GM18867 (cell line): ENCODE measurements around the gene VPS13D.

Experiments used
- ATAC-seq: cut with Tn5 transposase; IDR thresholded peaks from one replicate; pipeline ENCODE4 v1.9.1; 2021; ENCODE audit warnings: mild to moderate bottlenecking, moderate library complexity; ENCODE audit not compliant: unreplicated experiment

Gene VPS13D

DNA sequence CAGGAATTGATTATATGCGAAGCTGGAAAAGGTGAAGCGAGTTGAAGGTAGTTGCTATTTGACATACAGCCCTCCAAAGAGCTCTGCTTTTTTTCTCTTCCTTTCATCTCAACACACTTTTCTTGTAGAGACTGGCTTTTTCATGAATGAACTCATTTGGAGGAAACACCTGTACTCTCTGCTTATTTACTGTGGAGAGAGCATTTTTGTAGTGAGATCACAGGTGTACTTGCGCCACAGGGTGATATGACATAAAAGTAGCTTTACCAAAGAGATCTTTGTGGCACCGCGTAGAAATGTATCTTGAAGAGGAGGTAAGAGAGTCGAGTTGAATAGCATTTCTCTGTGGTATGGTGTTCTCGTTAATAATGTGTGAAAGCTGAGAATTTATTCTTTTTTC, 187.6 kb downstream of the VPS13D start:
- no peak for ATAC-seq

DNA sequence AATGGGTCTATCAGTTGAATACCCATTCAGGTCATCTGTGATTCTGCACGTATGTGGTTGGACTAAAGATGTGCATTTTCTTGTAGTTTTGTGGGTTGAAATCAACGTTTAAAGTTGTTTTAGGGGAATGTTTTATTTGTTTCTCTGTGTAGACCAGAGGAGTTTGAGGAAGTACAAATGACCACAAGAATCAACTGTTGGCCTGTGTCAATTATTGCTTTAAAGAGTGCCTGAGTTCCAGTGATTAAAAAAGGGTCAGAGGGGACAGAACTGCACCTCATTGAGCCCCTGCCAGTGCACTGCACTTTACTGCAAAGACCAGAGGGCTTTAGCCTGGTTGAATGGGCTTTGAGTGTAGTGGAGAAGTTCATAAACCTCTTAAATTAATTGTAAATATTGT, 190.3 kb downstream of the VPS13D start:
- no peak for ATAC-seq

DNA sequence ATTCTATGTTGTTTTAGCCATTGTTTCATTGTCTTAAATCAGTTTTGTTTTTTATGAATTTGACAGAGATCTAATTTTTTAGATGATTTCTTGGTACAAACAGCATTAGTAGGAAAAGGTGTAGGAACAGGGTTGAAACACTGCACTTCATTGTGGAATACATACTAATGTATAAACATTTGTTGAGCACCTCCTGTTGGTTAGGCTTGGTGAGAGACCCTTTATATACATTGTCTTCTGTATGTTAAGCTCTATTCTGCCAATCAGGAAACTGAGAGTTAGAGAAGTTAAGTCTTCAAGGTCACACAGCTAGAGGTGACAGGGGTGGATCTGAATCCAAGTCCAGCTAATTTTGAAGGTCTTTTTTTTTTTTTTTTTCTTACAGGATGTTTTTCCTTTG, 192.7 kb downstream of the VPS13D start:
- ATAC-seq: no peak

DNA sequence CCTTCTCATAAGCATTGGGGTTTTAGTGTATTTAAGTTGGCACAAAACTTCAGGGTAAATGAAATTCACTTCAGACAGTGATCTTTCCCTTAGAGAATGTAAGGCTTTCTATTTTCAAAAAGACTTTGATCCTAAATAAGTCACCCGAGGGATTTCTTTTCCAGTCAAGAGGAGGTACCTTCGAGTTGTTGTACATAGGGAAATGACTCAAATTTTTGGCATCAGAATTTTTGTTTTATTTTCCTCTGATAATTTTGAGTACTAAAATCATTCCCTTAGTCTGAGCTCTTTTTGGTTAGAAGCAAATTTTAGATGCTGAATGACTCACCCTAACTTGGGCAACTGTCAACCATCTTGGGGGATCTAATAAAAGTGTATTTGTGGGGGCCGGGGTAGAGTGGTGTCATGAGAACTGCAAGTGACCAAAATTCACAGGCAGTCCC, 194.3 kb downstream of the VPS13D start:
- ATAC-seq: no peak

DNA sequence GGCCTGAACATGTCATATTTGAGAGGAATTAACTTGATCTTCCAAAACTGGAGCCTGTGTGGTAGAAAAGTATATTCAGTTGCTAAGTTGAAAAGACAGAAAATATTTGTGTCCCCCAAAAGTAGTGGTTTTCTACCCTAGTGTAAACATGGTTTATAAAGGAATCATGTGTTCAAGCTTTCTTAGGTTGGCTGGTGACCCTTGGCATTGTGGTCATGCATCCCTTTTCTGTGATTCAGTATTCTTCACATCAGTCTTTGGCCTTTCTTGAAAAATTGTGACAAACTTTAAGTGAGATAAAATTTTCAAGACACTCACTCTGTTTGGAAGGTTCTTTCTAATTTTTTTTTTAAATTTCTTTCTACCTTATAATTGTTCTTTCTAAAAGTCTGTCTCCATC, 195.0 kb downstream of the VPS13D start:
- ATAC-seq: no peak

DNA sequence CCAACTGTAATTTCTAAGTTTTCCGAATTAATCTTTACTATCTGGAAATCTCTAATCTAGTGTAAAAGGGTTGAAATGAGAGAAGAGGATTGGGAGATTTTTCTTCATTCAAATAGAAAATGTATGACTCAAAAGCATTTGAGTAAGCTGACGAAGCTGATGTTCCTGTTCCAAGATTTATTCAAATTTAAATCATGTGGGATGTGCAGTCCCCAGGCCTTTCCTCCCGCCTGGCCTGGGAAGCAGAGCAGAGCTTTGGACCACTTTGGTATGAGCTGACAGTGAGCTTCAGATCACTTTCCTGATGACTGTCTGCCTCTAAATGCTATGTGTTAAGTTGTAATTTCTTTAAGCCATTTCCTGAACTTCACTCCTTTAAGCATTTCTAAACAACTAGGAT, 196.2 kb downstream of the VPS13D start:
- ATAC-seq: no peak

DNA sequence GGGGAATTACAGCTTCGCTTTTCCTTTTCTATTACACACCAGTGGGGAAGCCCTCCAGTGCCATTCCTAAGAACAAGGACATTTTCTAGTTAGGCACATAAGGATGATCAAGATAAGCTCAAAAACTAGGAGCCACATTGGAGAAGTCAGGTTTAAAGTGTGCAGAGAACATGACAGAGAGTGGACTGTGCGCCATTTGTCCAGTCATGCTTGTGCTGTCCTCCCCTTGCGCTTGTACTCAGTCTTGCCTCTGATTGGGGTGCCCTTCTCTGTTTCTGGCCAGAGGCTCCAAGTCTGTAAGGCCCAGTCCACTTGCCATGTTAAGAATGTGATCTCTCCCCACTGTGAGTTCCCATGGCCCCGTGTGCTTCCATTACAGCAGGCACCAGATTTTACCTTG, 198.5 kb downstream of the VPS13D start:
- ATAC-seq: no peak

DNA sequence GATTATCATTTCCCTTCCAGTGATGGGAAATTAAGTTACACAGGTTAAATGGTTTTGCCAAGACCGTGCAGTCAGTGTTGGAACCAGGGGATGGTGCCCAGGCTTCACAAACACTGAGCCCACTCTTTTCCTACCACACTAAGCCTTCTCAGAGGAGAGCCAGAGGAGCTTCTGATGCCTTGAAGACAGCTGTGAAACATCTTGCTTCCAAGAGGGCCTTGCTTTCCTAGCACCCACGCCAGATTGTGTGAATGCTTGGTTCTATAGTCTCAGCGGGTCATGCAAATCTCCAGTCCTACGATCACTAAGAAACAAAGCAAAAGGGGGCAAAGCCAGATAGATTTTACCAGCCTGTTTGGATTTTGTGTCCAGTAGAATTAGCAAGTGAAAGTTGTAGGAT, 200.7 kb downstream of the VPS13D start:
- ATAC-seq: no peak

DNA sequence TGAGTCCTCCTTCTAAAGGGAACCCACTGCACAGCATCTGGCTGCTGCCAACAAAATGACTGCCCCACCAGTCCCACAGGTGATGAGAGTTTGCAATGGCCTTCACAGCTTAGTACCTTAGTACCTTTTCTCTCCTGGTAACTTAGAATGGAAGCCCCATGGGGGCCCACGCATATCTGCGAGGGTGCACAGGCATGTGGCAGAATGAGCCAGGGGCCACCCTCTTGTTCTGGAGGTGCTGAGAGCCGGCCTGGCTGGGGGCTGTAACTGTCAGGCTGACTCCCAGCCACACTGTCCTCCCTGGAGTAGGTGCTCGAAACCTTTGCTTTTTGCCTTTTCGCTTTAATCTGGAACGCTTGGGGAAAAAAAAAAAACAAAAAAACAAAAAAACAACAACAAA, 203.1 kb downstream of the VPS13D start:
- ATAC-seq: no peak

DNA sequence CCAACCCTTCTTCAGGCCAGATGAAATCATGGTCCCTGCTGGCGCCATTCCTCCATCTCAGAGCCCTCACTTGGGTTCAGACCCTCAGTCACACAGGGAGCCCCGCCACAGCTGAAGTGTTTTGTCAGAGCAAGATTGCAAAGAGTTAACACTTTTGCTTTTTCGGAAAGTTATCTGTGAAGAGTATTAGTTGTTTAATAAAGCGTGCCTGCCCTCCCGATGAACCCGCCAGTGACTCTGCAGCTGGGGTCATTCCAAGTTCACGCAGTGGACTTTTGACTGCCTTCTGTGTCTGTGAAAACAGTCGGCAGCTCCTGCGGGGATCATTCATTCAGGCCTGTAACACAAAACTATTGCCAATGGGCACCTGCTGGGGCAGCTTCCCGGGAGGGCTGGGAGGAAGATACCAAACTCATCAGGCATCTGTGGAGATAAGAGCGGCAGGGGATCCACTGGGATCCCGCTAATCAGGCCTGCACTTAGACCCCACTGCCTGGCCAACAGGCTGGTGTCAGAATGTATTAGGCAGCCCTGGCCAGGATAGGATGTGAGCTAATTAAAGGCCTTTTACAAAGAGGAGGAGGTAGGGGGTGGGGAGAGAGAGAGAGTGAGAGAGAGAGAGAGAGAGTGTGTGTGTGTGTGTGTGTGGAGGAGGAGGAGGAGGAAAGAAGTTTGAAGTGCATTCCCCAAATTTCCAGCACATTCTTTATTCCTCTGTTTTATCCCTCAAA, 203.7 kb downstream of the VPS13D start:
- ATAC-seq: no peak

DNA sequence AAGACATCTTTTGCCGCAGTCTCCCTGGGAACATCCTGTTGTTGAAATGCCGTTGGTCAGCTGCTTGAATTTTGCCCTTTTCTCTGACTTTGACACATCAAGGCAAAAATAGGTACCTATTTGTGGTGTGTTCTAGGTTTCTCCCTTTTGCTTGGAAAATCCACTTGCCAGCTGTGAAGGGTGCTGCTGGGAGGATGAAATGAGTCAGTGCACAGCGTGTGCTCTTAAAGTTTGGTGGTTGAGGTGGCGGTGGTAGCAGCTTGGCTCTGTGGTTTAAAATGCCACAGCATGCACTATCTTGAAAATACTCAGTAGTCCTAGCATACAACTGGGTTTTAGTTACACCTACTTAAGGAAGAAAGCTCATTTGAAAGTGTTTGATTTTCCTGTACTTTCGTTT, 204.3 kb downstream of the VPS13D start:
- ATAC-seq: peak; percentile 31

DNA sequence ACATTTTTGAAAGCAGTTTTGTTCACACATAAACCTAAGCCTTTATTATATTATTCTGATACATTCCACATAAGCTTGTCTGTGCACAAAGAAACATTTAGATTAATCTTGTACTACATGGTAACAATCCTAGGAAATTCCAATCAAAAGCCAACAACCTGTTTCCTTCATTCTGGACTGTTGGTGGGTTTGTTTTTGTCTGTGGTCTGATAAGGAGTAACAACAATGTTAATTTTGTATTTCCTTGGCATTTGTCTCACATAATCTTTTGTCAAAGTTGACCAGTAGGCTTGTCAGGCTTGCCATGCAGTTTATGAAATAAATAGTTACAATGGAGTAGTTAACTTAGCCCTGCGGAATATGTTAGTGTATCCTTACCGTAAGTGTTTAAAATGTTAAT, 204.9 kb downstream of the VPS13D start:
- no peak for ATAC-seq

DNA sequence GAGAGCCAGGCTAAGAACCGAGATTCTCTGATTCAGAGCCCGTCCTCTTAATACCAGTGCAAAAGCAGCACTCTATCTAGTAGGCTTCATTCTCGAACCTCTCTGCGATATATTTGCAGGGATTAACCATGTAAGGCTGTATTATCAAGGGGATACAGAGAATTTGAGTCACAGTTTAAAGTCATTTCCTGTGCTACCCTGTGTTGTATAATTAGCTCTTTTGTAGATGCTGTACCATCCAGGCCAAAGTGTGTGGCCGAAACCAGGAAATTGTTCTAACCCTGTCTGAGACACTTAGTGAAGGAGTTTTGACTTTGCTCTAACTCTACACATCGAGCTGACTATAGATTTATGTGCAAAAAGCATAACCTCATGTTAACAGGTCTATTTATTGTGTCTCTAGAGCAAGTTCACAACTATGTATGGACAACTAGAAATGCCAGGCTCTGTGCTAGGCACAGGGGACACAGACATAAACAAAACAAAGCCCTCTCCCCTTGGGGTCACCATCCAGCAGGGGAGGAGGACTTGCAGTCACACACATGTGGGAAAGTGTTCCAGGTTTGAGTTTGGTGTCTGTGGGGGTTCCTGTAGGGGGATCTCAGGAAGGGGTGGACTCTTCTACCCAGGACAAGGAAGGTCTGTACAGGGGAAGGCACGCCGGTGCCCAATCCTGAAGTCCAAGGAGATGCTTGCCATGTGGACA, 206.0 kb downstream of the VPS13D start:
- ATAC-seq: peak; percentile 69

DNA sequence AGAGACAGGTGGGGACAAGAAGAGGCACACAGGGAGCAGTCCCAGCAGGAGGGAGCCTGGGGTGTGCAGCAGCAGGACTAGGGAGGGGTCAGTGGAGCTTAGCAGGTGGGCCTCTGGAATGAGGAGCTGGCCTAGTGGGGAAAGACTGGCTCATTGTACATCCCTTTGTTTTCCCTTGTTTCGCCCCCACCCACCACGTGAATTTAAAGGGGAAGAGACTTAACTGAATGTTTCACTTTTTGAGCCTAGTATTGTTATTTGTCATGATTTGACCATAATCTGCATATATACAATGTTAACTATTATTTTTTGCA, 206.5 kb downstream of the VPS13D start:
- ATAC-seq: no peak

DNA sequence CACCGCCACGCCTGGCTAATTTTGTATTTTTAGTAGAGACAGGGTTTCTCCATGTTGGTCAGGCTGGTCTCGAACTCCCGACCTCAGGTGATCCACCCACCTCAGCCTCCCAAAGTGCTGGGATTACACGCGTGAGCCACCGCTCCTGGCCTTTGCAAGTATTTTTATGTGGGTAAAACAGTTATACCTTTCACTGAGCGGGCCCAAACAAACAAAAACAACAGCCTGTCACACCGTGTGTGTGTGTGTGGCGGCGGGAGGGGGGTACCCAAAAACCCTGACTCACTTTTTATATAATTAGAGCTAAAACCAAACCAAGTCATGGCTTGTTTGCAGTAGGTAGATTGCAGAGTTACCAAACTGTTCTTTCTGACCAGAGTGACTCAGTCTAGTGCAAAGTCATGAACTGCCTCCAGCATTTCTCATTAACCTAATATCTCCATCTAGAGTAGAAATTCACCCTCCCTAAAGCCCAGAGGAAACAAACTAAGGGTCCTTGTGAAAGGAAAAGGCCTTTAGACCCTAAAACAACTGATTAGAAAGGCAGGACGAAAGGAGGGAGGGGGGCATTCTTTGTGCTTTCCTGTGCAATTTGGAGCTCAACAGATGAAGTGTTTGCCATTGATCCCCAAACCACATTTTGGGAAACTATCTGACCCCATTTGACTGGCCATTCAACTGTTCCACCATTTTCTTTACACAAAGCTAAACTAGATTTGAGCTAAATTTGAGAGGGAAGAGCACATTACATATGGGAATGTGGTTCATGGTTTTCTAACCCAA, 207.2 kb downstream of the VPS13D start:
- ATAC-seq: no peak

DNA sequence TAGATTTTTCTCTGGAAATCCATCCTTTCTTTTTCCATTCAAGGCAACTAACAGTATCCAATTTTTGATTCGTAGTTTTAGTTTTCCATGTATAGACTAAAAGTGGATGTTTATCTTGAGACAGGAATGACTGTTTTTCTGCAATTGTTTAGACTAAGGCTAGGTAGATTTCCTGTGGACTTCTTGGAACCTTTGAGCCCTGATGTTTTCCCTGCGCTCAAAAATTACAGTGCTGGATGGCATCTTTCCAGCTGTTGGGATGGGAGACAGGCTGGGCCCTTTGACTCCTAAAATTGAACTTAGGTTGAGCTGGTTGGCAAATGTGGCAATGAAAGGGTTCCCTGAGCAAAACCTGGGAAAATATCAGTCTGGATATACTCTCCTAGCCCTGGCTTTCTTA, 207.8 kb downstream of the VPS13D start:
- ATAC-seq: no peak

DNA sequence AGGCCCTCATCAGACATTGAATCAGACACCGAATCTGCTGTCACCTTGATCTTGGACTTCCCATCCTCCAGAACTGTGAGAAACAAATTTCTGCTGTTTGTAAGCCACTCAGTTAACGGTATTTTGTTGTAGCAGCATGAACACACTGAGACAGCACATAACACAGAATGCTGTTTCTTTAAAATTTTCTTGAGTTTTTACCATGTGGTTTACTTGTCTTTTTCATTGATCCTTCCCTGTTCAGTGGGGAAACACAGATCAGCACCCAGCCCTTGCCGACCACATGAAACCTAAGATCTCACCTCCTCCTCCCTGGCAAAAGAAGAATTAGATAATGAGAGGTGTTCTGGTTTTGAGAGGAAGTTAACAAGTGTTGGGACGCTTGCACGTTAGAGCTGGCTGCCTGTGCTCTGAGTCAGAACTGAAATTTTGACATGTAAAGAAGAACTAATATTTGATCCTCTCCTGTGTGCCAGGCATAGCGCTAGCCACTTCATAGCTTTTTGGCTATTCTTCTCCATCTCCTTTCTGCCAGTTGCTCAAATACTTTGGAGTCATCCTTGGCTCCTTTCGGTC, 208.6 kb downstream of the VPS13D start:
- ATAC-seq: peak; percentile 44

DNA sequence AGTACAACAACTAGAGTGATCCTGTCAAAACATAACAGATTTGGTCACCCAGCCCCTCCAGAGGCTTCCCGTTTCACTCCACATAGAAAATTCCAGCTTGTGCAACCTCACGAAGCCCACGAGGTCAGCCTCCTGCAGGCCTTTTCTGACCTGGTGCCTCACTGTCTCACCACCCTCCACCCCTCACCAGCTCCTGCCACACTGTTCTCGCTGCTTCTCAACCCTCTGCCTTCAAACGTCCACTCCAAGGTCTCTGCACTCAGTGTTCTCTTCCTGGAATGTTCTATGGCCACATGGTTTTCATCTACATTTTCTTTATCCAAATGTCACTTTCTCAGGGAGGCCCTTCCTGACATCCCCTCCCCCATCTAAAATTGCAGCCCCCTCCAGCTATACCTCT, 209.2 kb downstream of the VPS13D start:
- ATAC-seq: no peak

DNA sequence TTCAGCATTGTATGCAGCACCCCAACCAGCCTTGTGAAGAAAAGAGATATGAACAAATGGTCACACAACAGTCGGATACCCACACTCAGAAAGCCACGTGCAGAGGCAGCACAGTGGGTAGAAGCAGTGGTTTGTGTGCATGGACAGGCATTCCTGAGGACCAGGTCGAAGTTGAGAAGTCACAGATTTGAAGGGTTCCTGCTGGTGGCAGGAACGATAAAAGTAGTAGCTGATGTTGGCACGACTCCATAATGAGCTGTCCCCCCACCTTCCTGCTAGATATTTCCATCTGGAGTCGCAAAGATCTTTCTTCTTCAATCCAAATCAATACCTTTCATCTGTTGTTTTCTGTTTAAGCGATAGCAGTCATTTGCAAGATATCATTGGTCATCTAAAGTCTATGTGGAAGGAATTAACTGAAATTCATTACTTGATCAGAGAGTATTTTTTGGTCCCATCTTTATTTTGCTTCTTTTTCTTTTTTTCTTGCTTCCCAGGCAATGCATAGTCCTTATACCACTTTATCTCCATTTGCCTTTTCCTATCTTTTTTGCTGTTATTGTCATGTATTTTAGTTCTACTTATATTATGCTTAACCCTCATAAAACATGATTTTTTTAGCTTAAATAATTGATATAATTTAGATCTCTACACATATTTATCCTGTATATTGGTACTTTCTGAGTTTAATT, 211.7 kb downstream of the VPS13D start:
- no peak for ATAC-seq

DNA sequence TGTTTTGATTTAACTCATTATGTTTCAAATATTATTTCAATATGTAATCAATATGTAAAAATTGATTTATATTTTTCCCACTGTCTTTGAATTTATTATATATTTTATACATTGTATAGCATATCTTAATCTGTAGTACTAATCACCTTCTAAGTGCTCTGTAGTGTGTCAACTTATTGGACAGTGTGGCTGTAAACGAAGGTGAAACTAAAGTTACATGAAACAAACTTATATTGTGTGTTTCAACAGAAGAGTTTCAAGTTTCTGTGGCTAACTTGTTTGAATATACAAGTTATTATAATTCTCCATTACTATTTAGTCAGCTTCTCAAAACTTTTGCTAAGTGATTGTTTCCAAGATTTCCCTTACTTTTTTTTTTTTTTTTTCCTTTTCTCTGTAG, 212.4 kb downstream of the VPS13D start:
- ATAC-seq: no peak

DNA sequence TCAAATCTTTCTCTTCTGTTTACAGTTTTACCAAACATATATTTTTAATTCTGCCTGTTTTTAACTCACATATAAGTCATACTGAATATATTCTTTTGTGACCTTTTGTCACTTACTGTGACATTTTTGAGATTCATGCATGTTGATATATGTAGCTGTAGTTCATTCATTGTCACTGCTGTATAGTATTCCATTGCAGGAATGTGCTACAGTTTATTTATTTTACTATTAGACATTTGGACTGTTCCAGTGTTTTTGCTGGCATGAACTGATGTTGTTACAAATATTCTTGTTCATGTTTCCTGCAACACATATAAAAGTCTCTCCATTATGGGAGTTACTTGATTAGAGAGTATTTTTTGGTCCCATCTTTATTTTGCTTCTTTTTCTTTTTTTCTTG, 213.3 kb downstream of the VPS13D start:
- ATAC-seq: no peak
